Spinal cord (tissue), 10 donors: Measurements from ENCODE around the gene TBC1D4. TPM values are rescaled to one million over a fixed set of nuclear protein-coding genes. Genes with fewer than 3 reads are reported as not detected.
A peak's percentile ranks its signal among the peaks of the same experiment; 100 is the strongest.
"Not testable (repeated sequence)": the region's sequence is repeated elsewhere in the genome, so short reads cannot be mapped to it uniquely, and the experiment has no call there.

ENCODE experiments used
- DNase-seq, 6 donors: peaks; one replicate each; pipeline versions ENCODE4 v3.0.0 to v3.0.0-alpha.2; 2013 to 2015; ENCODE audit warnings: low spot score in 6 of 6, low read depth in 4 of 6
- H3K27ac ChIP-seq: one replicate; pipeline ENCODE4 v1.5.1; 2013; ENCODE audit warnings: low read depth, low read length, control low read depth
- H3K27me3 ChIP-seq: one replicate; pipeline ENCODE4 v1.6.1; 2013; ENCODE audit warnings: low read length; ENCODE audit not compliant: control insufficient read depth, insufficient read depth
- H3K36me3 ChIP-seq: one replicate; pipeline ENCODE4 v1.6.1; 2013; ENCODE audit warnings: low read length; ENCODE audit not compliant: control insufficient read depth, insufficient read depth
- H3K4me1 ChIP-seq: one replicate; pipeline ENCODE4 v1.6.1; 2013; ENCODE audit warnings: low read length; ENCODE audit not compliant: control insufficient read depth, insufficient read depth
- H3K4me3 ChIP-seq: one replicate; pipeline ENCODE4 v1.5.1; 2013; ENCODE audit warnings: low read depth, low read length, control low read depth
- H3K9me3 ChIP-seq: one replicate; pipeline ENCODE4 v1.6.1; 2013; ENCODE audit warnings: low read length; ENCODE audit not compliant: control insufficient read depth, insufficient read depth
- WGBS: methylation state at CpG from one replicate; pipeline ENCODE4 v1.1.5; 2013; ENCODE audit warnings: missing lambda C conversion rate; ENCODE audit not compliant: insufficient coverage; 5-methylcytosine and 5-hydroxymethylcytosine counted together
- polyA plus RNA-seq, 2 donors: library from polyadenylated mRNA; unstranded; fragments of 120-200 nt; gene quantifications; one replicate each; pipeline ENCODE4 v1.2.1, GENCODE V29; 2013; ENCODE audit not compliant: insufficient read length in 2 of 2
- total RNA-seq, 2 donors: library from RNA; depleted of rRNA in 1 of 2; stranded (reverse); fragments of 120-200 nt in 1 of 2; fragments of >200 nt in 1 of 2; gene quantifications; one replicate each; pipeline versions ENCODE4 v1.2.3 to v1.2.4, GENCODE V29; 2013 to 2014
- donor health status: healthy.

TBC1D4 gene
- total and polyA plus RNA-seq, 4 donors: 11.1 to 19.2 (median 13.1) TPM

DNA sequence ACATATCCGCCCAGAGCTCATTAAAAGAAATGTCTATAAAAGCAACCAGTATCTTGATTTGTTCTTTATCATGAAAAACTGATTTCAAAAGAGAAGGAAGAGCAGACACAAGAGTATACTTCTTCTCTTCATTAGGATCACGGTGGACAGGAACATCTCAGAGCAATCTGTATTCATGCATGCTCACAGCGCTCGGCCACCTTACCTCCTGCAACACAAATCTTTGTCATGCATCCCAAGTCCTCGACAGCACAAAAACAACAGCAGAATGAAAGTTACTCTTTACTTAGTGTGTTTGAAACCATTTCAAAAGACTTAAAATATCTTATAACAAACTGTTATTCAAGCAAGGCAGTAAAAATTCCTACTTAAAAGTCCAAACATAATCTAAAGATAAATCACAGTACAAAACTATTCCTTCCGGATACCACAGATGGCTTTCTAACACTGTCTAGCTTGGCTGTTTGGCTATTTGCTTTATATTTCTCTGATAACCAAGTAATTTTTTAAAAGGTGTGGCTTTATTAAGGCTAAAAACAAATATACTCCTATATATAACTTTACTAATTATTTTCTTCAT is 174.5 kb downstream of the TBC1D4 start:
- H3K27me3 ChIP-seq: no peaks in the 10 kb centered on the region
- H3K27ac ChIP-seq: no peak overlapping the region
- no peaks in the 10 kb centered on the region for H3K9me3 ChIP-seq
- no peaks in the 10 kb centered on the region for H3K4me1 ChIP-seq
- no peak overlapping the region for H3K4me3 ChIP-seq
- DNase-seq: no peak
- WGBS: no CpG with 5 or more reads among the region's 6 CpGs
- no peaks in the 10 kb centered on the region for H3K36me3 ChIP-seq

GRCh38 chr13:75306967-75307366 is 175.0 kb downstream of the TBC1D4 start:
- H3K27ac ChIP-seq, H3K9me3 ChIP-seq, H3K27me3 ChIP-seq, DNase-seq, H3K36me3 ChIP-seq, H3K4me1 ChIP-seq, H3K4me3 ChIP-seq: not testable (repeated sequence)
- WGBS: 80% methylated on average over 1 of the region's 1 CpG

- Histone ChIP-seq H3K27ac (no peak overlapping the region), H3K4me3 (no peak overlapping the region), H3K27me3 (no peaks in the 10 kb centered on the region), H3K4me1 (no peaks in the 10 kb centered on the region), H3K36me3 (no peaks in the 10 kb centered on the region), H3K9me3 (no peaks in the 10 kb centered on the region)
- WGBS: 60% methylated on average over 2 of the region's 2 CpGs
- peak in 1 of 6 donors; percentile 37 for DNase-seq
Observed at GRCh38 chr13:75305059-75305458, 176.9 kb downstream of the TBC1D4 start.

GRCh38 chr13:75303263-75303662 is 178.7 kb downstream of the TBC1D4 start:
- DNase-seq: no peak
- H3K4me3 ChIP-seq: no peak overlapping the region
- H3K4me1 ChIP-seq: no peaks in the 10 kb centered on the region
- H3K36me3 ChIP-seq: no peaks in the 10 kb centered on the region
- no peaks in the 10 kb centered on the region for H3K27me3 ChIP-seq
- no peaks in the 10 kb centered on the region for H3K9me3 ChIP-seq
- H3K27ac ChIP-seq: no peak overlapping the region
- no CpG with 5 or more reads among the region's 4 CpGs for WGBS

DNA sequence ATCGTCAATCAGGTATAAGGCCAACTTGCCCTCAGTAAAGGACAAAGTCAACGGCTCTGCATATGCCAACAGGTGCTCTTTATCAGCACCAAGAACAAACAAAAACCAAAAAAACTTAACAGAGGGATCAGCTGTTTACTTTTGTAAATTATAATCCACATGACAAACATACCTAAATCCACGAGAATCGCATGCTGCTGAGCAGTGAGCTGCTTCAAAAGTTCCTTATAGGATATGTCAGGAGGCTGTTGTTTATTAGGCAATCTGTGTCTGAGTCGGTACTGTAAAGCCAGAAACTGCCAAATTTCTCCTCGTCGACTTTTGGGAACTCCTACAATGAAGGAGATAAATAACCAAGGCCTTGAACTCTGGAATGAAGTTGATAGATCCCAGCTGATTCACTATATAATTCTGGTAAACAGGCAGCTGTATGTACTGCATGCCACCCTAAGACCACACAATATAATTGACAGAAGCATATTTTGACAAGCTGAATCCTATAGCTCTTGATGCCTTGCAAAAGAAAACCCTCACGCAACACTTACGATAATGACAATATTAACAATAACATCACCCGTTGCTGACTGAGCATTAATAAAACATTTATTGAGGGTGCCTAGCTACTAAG is 179.8 kb downstream of the TBC1D4 start:
- Histone ChIP-seq H3K4me3 (no peak overlapping the region), H3K4me1 (no peaks in the 10 kb centered on the region), H3K9me3 (no peaks in the 10 kb centered on the region), H3K27me3 (no peaks in the 10 kb centered on the region), H3K36me3 (no peaks in the 10 kb centered on the region), H3K27ac (no peak overlapping the region)
- no peak for DNase-seq
- WGBS: 100% methylated on average over 1 of the region's 10 CpGs

GRCh38 chr13:75299913-75300862 is 181.8 kb downstream of the TBC1D4 start:
- 100% methylated on average over 2 of the region's 4 CpGs for WGBS
- Histone ChIP-seq H3K4me1 (no peaks in the 10 kb centered on the region), H3K36me3 (no peaks in the 10 kb centered on the region), H3K27ac (no peak overlapping the region), H3K27me3 (no peaks in the 10 kb centered on the region), H3K9me3 (no peaks in the 10 kb centered on the region), H3K4me3 (no peak overlapping the region)
- peak in 1 of 6 donors; percentile 53 for DNase-seq

- Histone ChIP-seq H3K9me3 (no peaks in the 10 kb centered on the region), H3K27ac (no peak overlapping the region), H3K27me3 (no peaks in the 10 kb centered on the region), H3K4me3 (no peak overlapping the region), H3K4me1 (no peaks in the 10 kb centered on the region), H3K36me3 (no peaks in the 10 kb centered on the region)
- 59% methylated on average over 4 of the region's 5 CpGs for WGBS
- DNase-seq: no peak
Observed at GRCh38 chr13:75299246-75299645, 182.7 kb downstream of the TBC1D4 start.

DNA sequence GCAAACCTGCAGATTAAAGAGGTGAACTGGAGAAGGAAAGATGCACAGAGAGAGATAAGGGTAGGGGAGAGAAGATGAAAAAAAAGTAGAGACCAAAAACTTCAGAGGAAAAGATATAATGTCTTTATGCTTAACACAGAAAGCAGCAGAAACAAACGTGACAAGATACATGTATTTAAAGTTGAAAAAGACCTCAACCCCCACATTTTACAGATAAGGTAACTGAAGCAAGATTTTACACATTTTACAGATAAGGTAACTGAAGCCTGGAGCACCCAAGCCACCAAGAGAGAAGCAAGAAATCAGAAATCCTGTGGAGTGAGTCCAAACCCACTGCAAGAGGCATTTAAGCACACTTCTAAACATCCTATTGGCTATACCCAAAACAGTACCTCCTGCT is 185.3 kb downstream of the TBC1D4 start:
- H3K27me3 ChIP-seq: no peaks in the 10 kb centered on the region
- no peak for DNase-seq
- H3K4me3 ChIP-seq: no peak overlapping the region
- WGBS: no CpG with 5 or more reads among the region's 1 CpG
- no peaks in the 10 kb centered on the region for H3K36me3 ChIP-seq
- no peak overlapping the region for H3K27ac ChIP-seq
- no peaks in the 10 kb centered on the region for H3K9me3 ChIP-seq
- H3K4me1 ChIP-seq: no peaks in the 10 kb centered on the region

DNA sequence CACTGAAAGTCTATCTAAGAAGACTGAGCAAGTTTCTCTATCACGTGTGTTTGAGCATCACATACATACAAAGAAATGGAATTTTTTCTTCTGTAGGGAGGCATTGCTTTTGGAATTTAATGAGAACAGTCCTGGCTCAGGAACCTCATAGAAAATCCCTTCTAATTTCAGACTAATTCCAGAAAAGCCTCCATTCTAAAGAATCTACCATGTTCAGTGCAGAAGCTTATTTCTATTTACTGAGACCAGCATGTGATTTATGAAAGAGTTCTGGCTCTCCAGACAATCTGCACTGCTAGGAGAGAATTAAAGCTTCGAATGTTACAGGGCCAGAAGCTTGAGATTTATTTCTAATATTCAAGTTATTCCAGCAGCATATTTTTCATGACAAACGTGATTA is 186.8 kb downstream of the TBC1D4 start:
- no peak overlapping the region for H3K27ac ChIP-seq
- no peaks in the 10 kb centered on the region for H3K36me3 ChIP-seq
- no peak for DNase-seq
- H3K4me1 ChIP-seq: no peaks in the 10 kb centered on the region
- H3K27me3 ChIP-seq: no peaks in the 10 kb centered on the region
- no CpG with 5 or more reads among the region's 3 CpGs for WGBS
- no peaks in the 10 kb centered on the region for H3K9me3 ChIP-seq
- H3K4me3 ChIP-seq: no peak overlapping the region
